Anterior cingulate cortex (tissue), 58 donors: ENCODE data around the gene MZB1.
"Not testable (repeated sequence)": the region's sequence is repeated elsewhere in the genome, so short reads cannot be mapped to it uniquely, and the experiment has no call there.

Source experiments
- DNase-seq, 58 donors: peaks; one replicate each; lab custom pipeline; 2025; lab: John Stamatoyannopoulos, UW

Gene MZB1

GRCh38 chr5:139379626-139380449, 9.9 kb downstream of the MZB1 start:
- DNase-seq, result no peak

- DNase-seq, result no peak
Measured at GRCh38 chr5:139378941-139379361, 10.8 kb downstream of the MZB1 start.

- DNase-seq, result no peak
Measured at GRCh38 chr5:139378101-139378825, 11.4 kb downstream of the MZB1 start.

- no peak for DNase-seq
Measured at GRCh38 chr5:139377226-139377625, 12.5 kb downstream of the MZB1 start.

GRCh38 chr5:139376364-139376763, 13.3 kb downstream of the MZB1 start:
- no peak for DNase-seq

- DNase-seq, result no peak
Measured at GRCh38 chr5:139374909-139375308, 14.8 kb downstream of the MZB1 start.

- no peak for DNase-seq
Measured at GRCh38 chr5:139371482-139372435, 18.0 kb downstream of the MZB1 start.

- no peak for DNase-seq
Measured at GRCh38 chr5:139369181-139369580, 20.5 kb downstream of the MZB1 start.

- no peak for DNase-seq
Measured at GRCh38 chr5:139368613-139369012, 21.1 kb downstream of the MZB1 start.

GRCh38 chr5:139364466-139364865, 25.2 kb downstream of the MZB1 start:
- DNase-seq, result no peak

GRCh38 chr5:139363937-139364336, 25.8 kb downstream of the MZB1 start:
- DNase-seq, result no peak

GRCh38 chr5:139361835-139362429, 27.8 kb downstream of the MZB1 start:
- no peak for DNase-seq

GRCh38 chr5:139360384-139360783, 29.3 kb downstream of the MZB1 start:
- no peak for DNase-seq

- no peak for DNase-seq
Measured at GRCh38 chr5:139358064-139358463, 31.6 kb downstream of the MZB1 start.

- DNase-seq, result not testable (repeated sequence)
Measured at GRCh38 chr5:139355900-139356299, 33.8 kb downstream of the MZB1 start.

- DNase-seq, result no peak
Measured at GRCh38 chr5:139354186-139354585, 35.5 kb downstream of the MZB1 start.

- not testable (repeated sequence) for DNase-seq
Measured at GRCh38 chr5:139347863-139348262, 41.9 kb downstream of the MZB1 start.

GRCh38 chr5:139345442-139345841, 44.3 kb downstream of the MZB1 start:
- DNase-seq, result not testable (repeated sequence)

GRCh38 chr5:139344177-139344576, 45.5 kb downstream of the MZB1 start:
- DNase-seq, result no peak

- DNase-seq, result no peak
Measured at GRCh38 chr5:139343476-139343875, 46.2 kb downstream of the MZB1 start.
